ENCODE measurements around the gene BICDL1.
A peak's percentile ranks its signal among the peaks of the same experiment; 100 is the strongest.

The BICDL1 gene

GRCh38 chr12:120085920-120086645 is 97.0 kb downstream of the BICDL1 start:
- DNase-seq: no peak

- DNase-seq: peak; percentile 89 to 99
Measured at GRCh38 chr12:120086801-120087621, 98.0 kb downstream of the BICDL1 start.

DNA sequence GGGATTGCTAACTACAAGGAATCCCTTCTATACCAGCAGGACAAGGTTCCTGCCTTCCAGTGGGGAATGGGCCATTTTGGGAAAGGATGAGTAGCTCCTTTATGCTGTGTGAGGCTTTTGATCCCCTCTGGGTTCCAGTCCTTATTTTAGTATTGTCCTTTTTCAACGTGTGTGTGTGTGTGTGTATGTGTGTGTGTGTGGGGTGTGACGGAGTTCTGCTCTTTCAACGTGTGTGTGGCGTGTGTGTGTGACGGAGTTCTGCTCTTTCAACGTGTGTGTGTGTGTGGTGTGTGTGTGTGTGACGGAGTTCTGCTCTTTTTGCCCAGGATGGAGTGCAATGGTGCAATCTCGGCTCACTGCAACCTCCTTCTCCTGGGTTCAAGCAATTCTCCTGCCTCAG is 100.1 kb downstream of the BICDL1 start:
- no peak for DNase-seq

DNA sequence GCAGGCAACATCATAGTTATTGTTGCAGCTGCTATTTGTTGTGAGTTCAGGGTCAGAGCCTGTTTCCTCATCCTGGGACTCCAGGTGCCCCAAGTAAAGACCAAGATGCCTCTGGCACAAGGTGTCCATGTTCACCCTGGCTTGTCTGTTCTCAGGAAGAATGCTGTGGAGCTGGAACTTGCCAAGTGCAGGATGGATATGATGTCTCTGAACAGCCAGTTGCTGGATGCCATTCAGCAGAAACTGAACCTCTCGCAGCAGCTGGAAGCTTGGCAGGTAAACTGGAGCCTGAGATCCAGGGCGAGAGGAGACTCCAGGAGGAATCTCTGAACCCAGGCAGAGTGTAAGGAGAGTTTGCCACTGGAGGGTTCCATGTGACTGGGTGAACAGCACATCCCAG is 100.8 kb downstream of the BICDL1 start:
- DNase-seq: no peak

DNA sequence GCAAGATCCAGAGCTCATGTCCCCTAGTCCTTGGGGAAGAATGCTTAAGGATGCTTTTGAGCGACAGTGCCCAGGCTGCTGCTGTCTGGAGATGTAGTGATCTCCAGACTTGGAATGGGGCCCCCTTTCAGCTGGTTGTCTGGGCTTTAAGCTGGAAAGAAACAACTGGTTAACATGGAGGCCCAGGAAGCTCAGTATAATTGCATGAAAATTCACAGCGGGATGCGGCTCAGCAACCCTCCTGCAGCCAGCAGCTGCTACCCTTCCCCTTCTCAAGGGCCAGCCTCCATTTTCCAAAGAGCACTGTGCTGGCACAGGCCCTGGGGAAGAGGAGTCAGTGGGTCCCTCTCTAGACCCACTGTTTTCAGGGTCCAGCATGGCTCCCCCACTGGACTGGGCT is 101.2 kb downstream of the BICDL1 start:
- no peak for DNase-seq

DNA sequence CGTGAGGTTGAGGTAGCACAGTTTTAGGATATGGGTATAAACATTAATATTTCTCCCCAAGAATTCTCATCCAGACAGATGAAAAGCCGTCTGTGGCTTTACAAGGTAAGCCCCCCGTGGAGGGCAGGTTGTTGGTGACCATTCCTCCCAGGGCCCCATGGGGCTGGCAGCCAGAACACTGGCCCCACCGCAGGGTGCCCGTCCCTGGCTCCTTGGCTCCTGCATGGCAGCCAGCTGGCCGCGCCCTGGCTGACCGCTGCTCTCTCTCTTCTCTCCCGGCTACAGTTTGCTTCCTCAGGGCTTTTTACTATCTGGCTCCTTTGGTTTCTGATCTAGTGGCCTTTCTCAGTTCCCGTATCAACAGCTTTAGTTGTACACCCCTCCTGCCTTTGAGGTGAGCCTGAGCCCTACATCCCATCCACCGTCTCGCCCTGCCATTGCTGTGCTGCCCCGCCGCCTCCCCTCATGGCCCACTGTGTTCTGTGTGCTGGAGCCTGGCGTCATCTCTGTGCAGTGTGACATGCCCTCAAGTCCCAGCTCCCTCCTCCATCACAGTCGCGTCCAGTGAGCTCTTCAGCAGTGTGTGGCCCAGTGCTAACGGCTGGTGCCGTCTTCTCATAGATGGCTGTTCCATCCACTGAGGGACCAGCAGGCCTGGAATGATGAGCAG is 101.7 kb downstream of the BICDL1 start:
- no peak for DNase-seq

- DNase-seq: no peak
Measured at GRCh38 chr12:120091371-120092090, 102.5 kb downstream of the BICDL1 start.

DNA sequence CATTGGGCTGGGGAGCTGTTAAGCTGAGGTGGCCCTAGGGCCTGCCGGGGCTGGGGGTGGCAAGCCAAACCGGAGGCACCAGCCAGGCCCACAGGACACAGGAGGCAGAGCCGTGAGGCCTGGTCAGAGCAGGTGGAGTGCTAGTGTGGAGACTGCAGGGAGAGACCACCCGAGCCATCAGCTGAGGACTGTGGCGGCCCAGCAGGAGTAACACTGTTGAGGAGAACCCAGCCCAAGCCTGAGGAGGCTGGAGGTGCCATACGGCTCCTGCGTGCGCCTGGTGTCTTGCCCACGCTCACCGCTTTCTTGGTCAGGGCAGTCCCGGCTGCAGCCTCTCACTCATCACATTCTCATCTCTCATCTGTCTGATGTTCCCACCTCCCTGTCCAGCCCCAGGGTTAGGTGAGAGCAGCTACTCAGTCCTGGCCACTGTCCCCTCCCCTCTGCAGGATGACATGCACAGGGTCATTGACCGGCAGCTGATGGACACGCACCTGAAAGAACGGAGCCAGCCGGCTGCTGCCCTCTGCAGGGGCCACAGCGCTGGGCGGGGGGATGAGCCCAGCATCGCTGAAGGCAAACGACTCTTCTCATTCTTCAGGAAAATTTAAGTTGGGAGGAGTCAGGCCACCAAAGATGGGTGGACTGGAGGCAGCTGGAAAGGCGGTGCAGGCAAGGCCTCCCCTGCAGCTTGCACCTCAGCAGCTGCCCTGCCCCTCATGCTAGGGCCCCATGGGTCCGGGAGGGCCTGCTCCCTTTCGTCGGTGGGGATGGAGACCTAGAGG is 103.7 kb downstream of the BICDL1 start:
- DNase-seq: no peak

DNA sequence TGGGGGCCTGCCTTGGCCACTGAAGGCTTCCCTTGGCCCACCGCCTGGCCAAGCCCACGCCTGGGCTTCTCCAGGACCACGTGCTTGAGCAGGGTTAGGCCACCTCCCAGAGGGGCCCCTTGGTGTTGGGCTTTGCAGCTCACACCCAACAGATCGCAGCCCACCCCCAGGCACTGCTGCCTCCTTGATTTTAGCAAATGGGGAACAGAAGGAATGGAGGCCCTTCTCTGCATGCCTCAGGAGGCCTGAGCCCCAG is 104.2 kb downstream of the BICDL1 start:
- no peak for DNase-seq

DNA sequence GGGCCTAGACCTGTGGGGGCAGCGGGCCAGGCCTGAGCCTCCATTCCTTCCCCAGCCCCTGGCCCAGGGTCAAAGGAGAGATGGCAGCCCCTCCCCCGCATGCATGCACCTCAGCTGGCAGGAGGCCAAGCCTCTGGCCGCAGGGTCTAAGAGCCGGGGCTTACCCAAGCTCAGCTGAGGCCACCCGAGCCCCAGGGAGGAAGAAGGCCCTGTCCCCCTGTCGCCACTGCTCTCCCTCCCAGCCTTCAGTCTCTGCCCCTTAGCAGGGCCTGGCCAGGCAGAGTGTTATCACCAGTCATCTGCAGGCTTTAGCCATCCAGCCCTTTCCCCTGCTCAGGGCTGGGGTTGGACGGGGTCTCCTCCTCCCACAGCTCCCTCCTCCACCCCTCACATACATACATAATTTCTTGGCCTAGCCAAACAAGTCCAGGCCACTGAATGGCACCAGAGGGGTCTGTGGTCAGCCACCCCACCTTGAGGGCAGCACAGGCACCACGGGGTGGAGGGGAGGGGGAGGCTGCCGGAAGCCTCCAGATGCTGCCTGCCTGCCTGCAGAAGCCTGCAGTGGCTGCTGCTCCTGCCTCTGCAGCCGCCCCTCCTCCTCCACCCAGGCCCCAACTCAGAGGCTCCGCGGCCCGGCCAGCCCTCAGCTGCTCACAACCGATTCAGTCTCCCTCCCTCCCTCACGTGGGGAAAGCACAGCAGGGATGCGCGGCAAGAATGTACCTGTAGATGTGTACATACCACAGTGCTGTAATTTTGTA is 104.7 kb downstream of the BICDL1 start:
- DNase-seq: no peak

- DNase-seq: no peak
Measured at GRCh38 chr12:120094485-120094884, 105.4 kb downstream of the BICDL1 start.

DNA sequence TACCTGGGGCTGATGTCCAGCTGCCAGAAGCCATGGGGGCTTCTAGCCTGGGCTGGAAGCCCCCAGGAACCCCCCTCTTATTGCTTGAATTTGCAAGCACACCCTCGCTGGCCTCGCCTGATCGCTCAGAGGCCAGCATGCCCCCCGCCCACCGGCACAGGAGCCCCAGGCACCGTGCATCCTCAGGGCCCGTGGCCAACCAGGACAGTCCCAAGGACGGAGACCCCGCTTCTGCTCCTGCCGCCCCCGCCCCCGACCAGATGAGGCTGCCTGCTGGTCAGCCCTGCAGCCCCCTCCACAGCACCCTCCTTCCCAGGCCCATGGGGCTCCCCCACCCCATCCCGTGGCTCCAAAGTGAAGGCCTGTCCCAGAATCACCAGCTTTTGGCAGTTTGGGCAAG is 106.3 kb downstream of the BICDL1 start:
- no peak for DNase-seq

DNA sequence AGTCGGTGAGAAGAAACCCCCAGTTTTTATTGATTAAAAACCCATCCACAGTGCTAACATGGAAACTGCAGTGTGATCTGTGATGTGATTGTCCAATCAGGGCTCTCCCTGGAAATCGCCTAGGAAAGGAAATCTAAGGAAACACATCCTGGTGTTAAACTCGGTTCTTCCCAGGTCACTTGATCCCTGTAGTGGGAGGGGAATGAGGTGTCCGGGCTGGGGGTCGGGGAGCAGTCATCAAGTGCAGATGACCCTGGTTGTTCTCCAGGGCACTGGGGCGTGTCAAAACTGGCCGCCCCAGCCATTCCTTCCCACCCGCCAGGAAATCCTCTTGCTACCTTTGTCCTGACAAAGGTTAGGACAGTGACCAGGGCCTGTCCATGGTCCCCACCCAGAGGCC is 106.7 kb downstream of the BICDL1 start:
- no peak for DNase-seq

DNA sequence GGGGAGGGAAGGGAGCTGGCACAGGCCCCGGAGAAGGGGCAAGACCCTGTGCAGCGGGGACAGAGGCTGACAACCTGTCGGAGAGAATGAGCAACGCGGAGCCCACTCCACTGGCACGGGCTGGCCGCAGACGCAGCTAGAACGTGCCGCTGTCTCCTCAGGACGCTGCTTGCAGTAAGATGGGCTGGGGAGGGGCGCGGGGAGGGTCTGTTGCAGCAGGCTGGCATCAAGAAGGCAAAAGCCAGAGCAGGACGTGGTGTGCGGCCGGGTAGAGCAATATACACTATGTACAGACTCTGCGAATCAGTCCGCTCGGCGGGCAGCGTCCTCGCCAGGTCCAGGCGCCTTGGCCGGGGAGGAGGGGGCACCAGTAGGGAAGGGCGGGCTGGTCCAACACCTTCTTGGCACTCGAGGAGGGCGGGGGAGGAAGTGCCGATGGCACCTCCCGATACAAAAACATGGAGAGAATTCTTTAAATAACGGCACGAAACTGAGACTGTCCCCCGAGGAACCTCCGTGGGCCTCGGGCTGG is 107.7 kb downstream of the BICDL1 start:
- DNase-seq: no peak

- DNase-seq: no peak
Measured at GRCh38 chr12:120098756-120099470, 109.9 kb downstream of the BICDL1 start.

DNA sequence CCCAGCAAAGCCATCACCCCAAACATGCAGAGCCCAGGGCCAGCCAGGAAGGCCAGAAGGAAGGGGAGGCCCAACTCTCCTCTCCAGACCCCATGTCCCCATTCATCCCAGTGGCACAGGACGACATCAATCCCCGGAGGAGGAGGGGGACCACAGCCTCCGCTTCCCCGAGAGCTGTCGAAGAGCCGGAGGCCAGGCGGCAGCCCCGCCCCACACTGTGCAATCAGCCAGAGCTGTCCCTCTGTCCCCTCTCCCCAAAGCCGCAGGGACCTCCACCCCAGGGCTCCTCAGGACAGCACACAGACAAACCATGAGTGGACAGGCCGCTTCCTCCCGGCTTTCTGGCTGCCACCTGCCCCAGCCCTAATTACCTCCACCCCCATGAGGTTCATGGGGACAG is 110.7 kb downstream of the BICDL1 start:
- DNase-seq: no peak

DNA sequence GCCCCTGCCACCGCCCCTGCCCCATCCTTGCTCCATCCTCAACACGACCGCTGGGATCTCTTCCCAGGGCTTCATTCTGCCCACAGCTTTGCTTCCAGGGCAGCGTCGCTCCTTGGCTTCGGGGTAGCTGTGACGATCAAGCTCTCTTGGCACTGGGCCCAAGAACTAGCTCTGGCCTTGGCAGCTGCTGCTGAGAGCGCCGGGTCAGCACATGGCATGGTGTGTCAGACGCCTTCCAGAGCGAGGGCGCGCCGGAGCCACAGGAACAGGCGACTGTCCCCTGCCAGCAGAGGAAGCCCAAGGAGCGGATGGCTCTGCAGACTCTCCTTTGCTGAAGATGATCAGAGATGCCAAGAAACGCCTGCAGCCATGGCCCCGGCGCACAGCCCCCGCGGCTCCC is 111.6 kb downstream of the BICDL1 start:
- no peak for DNase-seq

GRCh38 chr12:120101182-120101581 is 112.1 kb downstream of the BICDL1 start:
- DNase-seq: no peak

DNA sequence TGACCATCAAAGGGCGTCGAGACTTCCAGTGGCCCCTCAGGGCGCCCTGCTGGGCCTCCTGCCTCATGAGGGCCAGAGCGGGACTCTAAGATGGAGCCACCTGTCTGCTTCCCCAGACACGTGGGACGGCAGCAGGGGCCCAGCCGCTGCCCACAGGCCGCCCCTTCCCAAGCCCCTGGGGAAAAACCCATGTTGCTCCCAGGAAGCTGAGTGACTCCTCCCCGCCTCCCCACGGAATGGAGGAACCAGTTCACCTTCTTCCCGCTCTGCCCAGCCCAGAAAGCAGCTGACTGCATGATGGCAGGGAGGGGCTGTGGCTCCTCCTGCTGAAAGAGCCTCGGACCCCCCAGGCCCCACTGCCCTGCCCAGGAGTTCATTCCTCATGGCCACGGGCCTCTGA is 112.6 kb downstream of the BICDL1 start:
- no peak for DNase-seq

DNA sequence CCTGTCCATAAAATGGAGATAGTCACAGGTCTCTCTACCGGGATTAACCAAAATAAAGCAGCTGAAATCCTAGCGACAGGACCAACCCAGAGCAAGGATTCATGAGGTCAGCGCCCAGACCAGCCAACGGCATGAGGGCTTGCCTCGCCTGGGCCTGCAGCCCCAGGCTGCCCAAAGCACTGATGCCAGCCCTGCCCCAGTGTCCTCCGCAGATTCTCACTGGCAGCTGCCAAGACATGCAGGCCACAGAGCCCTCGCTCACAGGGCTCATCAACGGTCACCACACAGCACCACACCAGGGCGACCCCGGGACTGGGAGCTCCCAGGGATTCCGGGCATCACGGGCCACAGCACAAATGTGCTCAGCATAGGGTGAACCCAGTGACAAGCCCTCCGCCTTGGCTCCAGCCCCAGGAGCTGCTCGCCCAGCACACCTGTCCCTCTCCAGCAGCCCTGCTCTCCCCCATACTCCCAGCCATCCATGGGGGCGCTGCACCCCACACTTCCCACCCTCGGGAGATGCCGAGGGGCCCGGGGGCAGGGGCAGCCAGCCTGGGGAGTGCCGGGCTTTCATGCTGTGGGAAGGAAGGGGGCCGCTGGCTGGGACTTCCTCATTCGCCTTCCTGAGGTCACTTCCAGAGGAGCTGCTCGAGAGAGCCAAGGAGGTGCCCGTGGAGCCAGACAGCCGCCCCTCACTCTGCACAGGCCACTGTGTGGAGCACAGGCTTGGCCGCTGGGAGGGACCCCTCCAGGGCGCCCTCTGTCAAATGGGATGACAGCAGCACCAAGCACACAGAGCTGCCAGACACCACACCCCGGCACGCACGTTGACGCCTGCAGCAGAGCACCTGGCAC is 113.4 kb downstream of the BICDL1 start:
- DNase-seq: no peak
